Measurements from ENCODE around the gene LUC7L.

- no peak for TF ChIP-seq EZH2phosphoT487 (IDR thresholded peaks at IDR 0.05; ENCODE audit: borderline replicate concordance, low read length)
- TF ChIP-seq CTCF (IDR thresholded peaks at IDR 0.05; ENCODE audit: low read depth, low read length, poor library complexity, severe bottlenecking) = no peak
Observed at GRCh38 chr16:276426-277077, 47.3 kb upstream of the LUC7L start.

Measured in DOHH2 (cell line).